Subcutaneous abdominal adipose tissue (tissue), 5 donors: ENCODE measurements around the gene GPLD1.
"Not testable (repeated sequence)": the region's sequence is repeated elsewhere in the genome, so short reads cannot be mapped to it uniquely, and the experiment has no call there.

ENCODE experiments used
- H3K27ac ChIP-seq: one replicate; pipeline ENCODE4 v1.7.0; 2013; ENCODE audit warnings: low read depth, mild to moderate bottlenecking, inconsistent platforms, low read length, moderate library complexity
- H3K27me3 ChIP-seq, 5 donors: one replicate each; pipeline ENCODE4 v1.7.0; 2013; ENCODE audit warnings: low read length in 5 of 5, inconsistent platforms in 1 of 5; ENCODE audit not compliant: control insufficient read depth in 5 of 5, insufficient read depth in 4 of 5
- H3K36me3 ChIP-seq, 5 donors: one replicate each; pipeline ENCODE4 v1.7.0; 2013; ENCODE audit warnings: low read length in 5 of 5; ENCODE audit not compliant: control insufficient read depth in 5 of 5, insufficient read depth in 5 of 5
- H3K4me1 ChIP-seq, 5 donors: one replicate each; pipeline ENCODE4 v1.7.0; 2013; ENCODE audit warnings: low read length in 5 of 5, mild to moderate bottlenecking in 3 of 5, moderate library complexity in 1 of 5; ENCODE audit not compliant: control insufficient read depth in 5 of 5, insufficient read depth in 5 of 5
- H3K4me3 ChIP-seq, 5 donors: one replicate each; pipeline ENCODE4 v1.7.0; 2013; ENCODE audit warnings: low read length in 5 of 5, low read depth in 1 of 5
- H3K9ac ChIP-seq, 5 donors: one replicate each; pipeline ENCODE4 v1.7.0; 2013; ENCODE audit warnings: low read length in 5 of 5, mild to moderate bottlenecking in 4 of 5, moderate library complexity in 3 of 5
- H3K9me3 ChIP-seq, 5 donors: one replicate each; pipeline ENCODE4 v1.7.0; 2013; ENCODE audit warnings: low read length in 5 of 5; ENCODE audit not compliant: control insufficient read depth in 5 of 5
- donor health status: healthy.
- donor health status: healthy.
- donor health status: healthy.
- donor health status: healthy.
- donor health status: healthy.

The GPLD1 gene

GRCh38 chr6:24403501-24403824 lies 85.9 kb downstream of the GPLD1 start:
- H3K27ac ChIP-seq = peak overlapping the region; percentile 55
- H3K27me3 ChIP-seq = peaks cover 0 to 7% (median 0%) of the 10 kb centered on the region in 5 donors

DNA sequence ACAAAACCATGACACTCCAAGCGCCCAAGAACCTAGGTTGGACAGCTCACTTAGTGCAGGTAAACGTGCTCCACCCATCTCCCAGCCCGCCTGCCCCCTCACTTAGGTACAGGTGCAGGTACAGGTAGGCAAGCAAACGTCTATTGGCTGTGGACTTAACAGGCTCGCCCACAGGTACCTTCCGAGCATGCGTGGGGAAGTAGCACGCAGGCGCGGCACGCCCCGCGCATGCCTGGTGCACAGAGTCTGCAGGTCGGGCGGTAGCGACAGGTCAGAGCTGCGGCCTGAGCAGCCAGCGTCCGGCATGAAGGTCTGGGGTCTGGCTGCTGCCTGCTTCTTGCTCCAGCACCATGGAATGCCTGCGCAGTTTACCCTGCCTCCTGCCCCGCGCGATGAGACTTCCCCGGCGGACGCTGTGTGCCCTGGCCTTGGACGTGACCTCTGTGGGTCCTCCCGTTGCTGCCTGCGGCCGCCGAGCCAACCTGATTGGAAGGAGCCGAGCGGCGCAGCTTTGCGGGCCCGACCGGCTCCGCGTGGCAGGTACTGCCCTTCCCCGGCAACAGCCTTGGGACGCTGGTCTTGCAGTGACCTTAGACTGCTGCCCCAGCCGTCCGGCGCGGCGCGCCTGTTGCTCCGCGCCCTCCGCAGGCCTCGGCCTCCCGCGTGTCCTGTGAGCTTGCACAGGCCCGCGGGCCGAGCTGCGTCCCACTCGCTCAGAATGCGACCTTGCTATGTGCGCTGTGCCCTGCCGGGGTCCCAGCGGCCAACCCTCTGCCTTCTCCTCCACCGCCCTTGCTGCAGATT lies 86.5 kb downstream of the GPLD1 start, which contains the start of gene MRS2:
Gene MRS2 (plus strand): TSS at position 240 of the 804 bp plus-strand sequence. CDS start 111 bp downstream, at position 351.
- peaks cover 2 to 27% (median 25%) of the 10 kb centered on the region in 5 donors for H3K4me1 ChIP-seq
- H3K4me3 ChIP-seq = peak within 1 kb of the TSS; percentile 87 to 99 (median 96)
- H3K27ac ChIP-seq = peak within 1 kb of the TSS; percentile 55
- H3K9ac ChIP-seq = peak within 1 kb of the TSS; percentile 85 to 99 (median 95)
- H3K9me3 ChIP-seq = no peaks in the 10 kb centered on the region
- peaks cover 0 to 7% (median 0%) of the 10 kb centered on the region in 5 donors for H3K27me3 ChIP-seq
- peaks cover 0 to 12% (median 7%) of the 10 kb centered on the region in 5 donors for H3K36me3 ChIP-seq

More at GRCh38 chr6:24403501-24403824, 85.9 kb downstream of the GPLD1 start:
- Histone ChIP-seq H3K9ac (peak overlapping the region; percentile 85 to 99 (median 95)), H3K36me3 (peaks cover 0 to 15% (median 9%) of the 10 kb centered on the region in 5 donors), H3K4me3 (peak overlapping the region; percentile 85 to 99 (median 96)), H3K4me1 (peaks cover 2 to 27% (median 25%) of the 10 kb centered on the region in 5 donors), H3K9me3 (no peaks in the 10 kb centered on the region)

DNA sequence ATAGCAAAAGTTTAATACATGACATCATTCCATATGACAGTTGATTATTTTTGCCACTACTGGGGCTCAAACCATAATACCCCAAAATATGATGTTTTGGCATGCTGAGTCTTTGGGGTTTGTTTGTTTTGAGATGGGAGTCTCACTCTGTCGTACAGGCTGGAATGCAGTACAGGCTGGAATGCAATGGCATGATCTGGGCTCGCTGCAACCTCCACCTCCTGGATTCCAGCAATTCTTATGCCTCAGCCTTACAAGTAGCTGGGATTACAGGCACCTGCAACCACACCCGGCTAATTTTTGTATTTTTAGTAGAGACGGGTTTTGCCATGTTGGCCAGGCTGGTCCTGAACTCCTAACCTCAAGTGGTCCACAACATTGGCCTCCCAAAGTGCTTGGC lies 87.9 kb downstream of the GPLD1 start:
- Histone ChIP-seq H3K36me3 (peaks cover 0 to 6% (median 0%) of the 10 kb centered on the region in 5 donors), H3K4me3 (no peak overlapping the region), H3K9ac (no peak overlapping the region), H3K9me3 (peaks cover 0 to 5% (median 0%) of the 10 kb centered on the region in 5 donors), H3K27ac (no peak overlapping the region), H3K27me3 (peaks cover 0 to 7% (median 5%) of the 10 kb centered on the region in 5 donors), H3K4me1 (peaks cover 2 to 27% (median 25%) of the 10 kb centered on the region in 5 donors)

- peaks cover 2 to 27% (median 26%) of the 10 kb centered on the region in 5 donors for H3K4me1 ChIP-seq
- H3K27ac ChIP-seq, H3K36me3 ChIP-seq, H3K9ac ChIP-seq, H3K9me3 ChIP-seq, H3K4me3 ChIP-seq: not testable (repeated sequence)
- peaks cover 0 to 10% (median 5%) of the 10 kb centered on the region in 5 donors for H3K27me3 ChIP-seq
Observed at GRCh38 chr6:24400045-24401039, 89.0 kb downstream of the GPLD1 start.

- Histone ChIP-seq H3K9ac (no peak overlapping the region), H3K4me3 (no peak overlapping the region), H3K9me3 (peaks cover 0 to 5% (median 0%) of the 10 kb centered on the region in 5 donors), H3K27ac (no peak overlapping the region), H3K4me1 (peaks cover 0 to 17% (median 11%) of the 10 kb centered on the region in 5 donors), H3K36me3 (no peaks in the 10 kb centered on the region), H3K27me3 (peaks cover 0 to 10% (median 5%) of the 10 kb centered on the region in 5 donors)
Observed at GRCh38 chr6:24397631-24398030, 91.7 kb downstream of the GPLD1 start.

- Histone ChIP-seq H3K4me3 (no peak overlapping the region), H3K9me3 (peaks cover 0 to 5% (median 0%) of the 10 kb centered on the region in 5 donors), H3K36me3 (no peaks in the 10 kb centered on the region), H3K27ac (no peak overlapping the region), H3K9ac (no peak overlapping the region), H3K4me1 (peaks cover 0 to 12% (median 6%) of the 10 kb centered on the region in 5 donors), H3K27me3 (peaks cover 0 to 10% (median 5%) of the 10 kb centered on the region in 5 donors)
Observed at GRCh38 chr6:24396824-24397223, 92.6 kb downstream of the GPLD1 start.

DNA sequence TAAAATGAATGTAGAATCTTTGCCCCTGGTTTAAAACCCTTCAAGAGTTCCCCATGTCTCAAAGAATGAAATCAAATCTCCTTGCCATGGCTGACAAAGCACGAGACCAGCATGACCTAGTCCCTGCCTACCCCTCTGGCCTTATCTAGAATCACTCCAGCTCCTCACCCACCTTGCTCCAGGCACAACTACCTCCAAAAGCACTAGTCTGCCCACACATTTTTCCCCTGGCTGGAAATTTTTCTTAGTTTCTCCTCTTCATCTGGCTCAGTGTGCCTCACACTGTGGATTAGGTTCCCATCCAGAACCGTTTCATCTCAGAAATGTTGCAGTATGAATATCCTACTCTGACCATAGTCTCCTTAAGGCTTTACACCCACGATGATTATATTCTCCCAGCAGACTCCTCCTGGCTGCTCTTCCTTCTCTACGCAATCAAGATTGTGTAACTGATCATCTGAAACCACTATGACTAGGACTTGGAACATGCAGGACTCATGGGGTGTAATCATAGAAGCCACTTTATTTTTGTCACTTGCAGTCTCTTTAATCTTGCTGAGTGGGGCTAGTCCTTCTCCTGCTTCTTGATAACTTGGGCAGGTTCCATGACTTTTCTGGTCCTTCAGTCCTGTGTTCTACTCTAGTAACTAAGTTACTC lies 94.5 kb downstream of the GPLD1 start:
- no peak overlapping the region for H3K4me3 ChIP-seq
- peaks cover 0 to 10% (median 5%) of the 10 kb centered on the region in 5 donors for H3K27me3 ChIP-seq
- peaks cover 0 to 12% (median 6%) of the 10 kb centered on the region in 5 donors for H3K4me1 ChIP-seq
- H3K36me3 ChIP-seq = no peaks in the 10 kb centered on the region
- no peak overlapping the region for H3K27ac ChIP-seq
- peaks cover 0 to 5% (median 0%) of the 10 kb centered on the region in 5 donors for H3K9me3 ChIP-seq
- H3K9ac ChIP-seq = no peak overlapping the region

GRCh38 chr6:24394061-24394779 lies 95.2 kb downstream of the GPLD1 start:
- Histone ChIP-seq H3K4me1 (peaks cover 0 to 12% (median 6%) of the 10 kb centered on the region in 5 donors), H3K9me3 (peaks cover 0 to 5% (median 0%) of the 10 kb centered on the region in 5 donors), H3K36me3 (no peaks in the 10 kb centered on the region), H3K9ac (no peak overlapping the region), H3K4me3 (no peak overlapping the region), H3K27me3 (peaks cover 0 to 10% (median under 1%) of the 10 kb centered on the region in 5 donors), H3K27ac (no peak overlapping the region)
